Left lung (tissue), 10 donors: ENCODE results near the gene BTBD19. TPM values are rescaled to one million over a fixed set of nuclear protein-coding genes. Genes with fewer than 3 reads are reported as not detected.

Source experiments
- ATAC-seq: fragments of 200-7000 bp; cut with Tn5 transposase; one replicate; pipeline ENCODE4 v1.9.1; 2020; ENCODE audit warnings: moderate library complexity
- DNase-seq, 4 donors: peaks; one replicate each; pipeline ENCODE4 v3.0.0-alpha.2; 2013 to 2020
- H3K27ac ChIP-seq, 2 donors: fragments of 200-600 bp; sonication (generic) in 1 of 2; one replicate each; pipeline versions ENCODE4 v1.5.0 to v1.8.0; 2020 to 2021
- H3K27me3 ChIP-seq, 2 donors: fragments of 200-600 bp; sonication (generic) in 1 of 2; one replicate each; pipeline versions ENCODE4 v1.5.0 to v1.8.0; 2020 to 2021
- H3K36me3 ChIP-seq, 2 donors: fragments of 200-600 bp; sonication (generic) in 1 of 2; one replicate each; pipeline versions ENCODE4 v1.5.0 to v1.8.0; 2020 to 2021
- H3K4me1 ChIP-seq, 2 donors: fragments of 200-600 bp; one replicate each; pipeline ENCODE4 v1.8.0; 2021
- H3K4me3 ChIP-seq, 2 donors: fragments of 200-600 bp; sonication (generic) in 1 of 2; one replicate each; pipeline versions ENCODE4 v1.5.0 to v1.8.0; 2020 to 2021; ENCODE audit warnings: mild to moderate bottlenecking in 1 of 2
- H3K9me3 ChIP-seq, 2 donors: fragments of 200-600 bp; sonication (generic) in 1 of 2; one replicate each; pipeline versions ENCODE4 v1.5.0 to v1.8.0; 2020 to 2021
- intact Hi-C, 2 donors: fragments of 100-400 bp; cut with DNase I; formaldehyde crosslinking; loops; one replicate each; pipeline versions ENCODE4 v1.11.2 to v1.14.2; 2022
- polyA plus RNA-seq, 6 donors: library from polyadenylated mRNA; unstranded; fragments of 120-200 nt; gene quantifications; one replicate each; pipeline ENCODE4 v1.2.1, GENCODE V29; 2013; ENCODE audit not compliant: insufficient read length in 6 of 6
- total RNA-seq, 2 donors: library from RNA; stranded (reverse); fragmentation: NEBNext Ultra II Directional; extraction: Animal tissue kit (Norgen Biotek cat#: 25700); gene quantifications; one replicate each; pipeline ENCODE4 v1.2.1, GENCODE V29; 2021
- TF ChIP-seq, protein P1 (sequence below), 2 donors: fragments of 200-600 bp; sonication (generic) in 1 of 2; IDR thresholded peaks; one replicate each; pipeline versions ENCODE4 v1.5.0 to v1.8.0; 2021; ENCODE audit warnings: antibody characterized with exemption in 2 of 2
- donor health status: DM: no; HTN: yes; CAD: no.
- donor health status: DM: no; HTN: no; CAD: no.

The BTBD19 gene
- total and polyA plus RNA-seq, 8 donors: 15.3 to 27.6 (median 23.6) TPM

DNA sequence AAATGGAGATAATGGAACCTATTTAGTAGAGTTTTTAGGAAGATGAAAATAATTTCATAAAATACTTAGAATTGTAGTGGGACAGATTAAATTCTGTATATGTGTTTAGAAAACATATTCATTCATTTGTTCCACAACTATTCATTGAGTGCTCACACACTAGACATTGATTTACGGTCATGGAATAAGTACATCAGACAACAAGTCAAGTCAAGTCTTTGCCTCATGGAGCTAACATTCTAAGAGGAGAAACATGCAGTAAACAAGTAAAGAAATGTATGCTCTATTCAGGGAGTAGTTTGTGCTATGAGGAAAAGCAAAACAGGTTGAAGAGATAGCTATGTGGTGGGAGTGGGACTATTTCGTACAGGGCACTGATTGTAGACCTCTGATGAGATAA, 9.0 kb downstream of the BTBD19 start:
- intact Hi-C loops: no loop called here
- Histone ChIP-seq H3K36me3 (peaks cover 0 to 23% of the 10 kb centered on the region in 2 donors), H3K9me3 (no peaks in the 10 kb centered on the region), H3K27me3 (no peaks in the 10 kb centered on the region), H3K27ac (no peak overlapping the region), H3K4me1 (peaks cover 7 to 58% of the 10 kb centered on the region in 2 donors), H3K4me3 (no peak overlapping the region)
- no peak for DNase-seq
- no peak for ATAC-seq
- TF ChIP-seq, protein P1, sequence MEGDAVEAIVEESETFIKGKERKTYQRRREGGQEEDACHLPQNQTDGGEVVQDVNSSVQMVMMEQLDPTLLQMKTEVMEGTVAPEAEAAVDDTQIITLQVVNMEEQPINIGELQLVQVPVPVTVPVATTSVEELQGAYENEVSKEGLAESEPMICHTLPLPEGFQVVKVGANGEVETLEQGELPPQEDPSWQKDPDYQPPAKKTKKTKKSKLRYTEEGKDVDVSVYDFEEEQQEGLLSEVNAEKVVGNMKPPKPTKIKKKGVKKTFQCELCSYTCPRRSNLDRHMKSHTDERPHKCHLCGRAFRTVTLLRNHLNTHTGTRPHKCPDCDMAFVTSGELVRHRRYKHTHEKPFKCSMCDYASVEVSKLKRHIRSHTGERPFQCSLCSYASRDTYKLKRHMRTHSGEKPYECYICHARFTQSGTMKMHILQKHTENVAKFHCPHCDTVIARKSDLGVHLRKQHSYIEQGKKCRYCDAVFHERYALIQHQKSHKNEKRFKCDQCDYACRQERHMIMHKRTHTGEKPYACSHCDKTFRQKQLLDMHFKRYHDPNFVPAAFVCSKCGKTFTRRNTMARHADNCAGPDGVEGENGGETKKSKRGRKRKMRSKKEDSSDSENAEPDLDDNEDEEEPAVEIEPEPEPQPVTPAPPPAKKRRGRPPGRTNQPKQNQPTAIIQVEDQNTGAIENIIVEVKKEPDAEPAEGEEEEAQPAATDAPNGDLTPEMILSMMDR (IDR thresholded peaks at IDR 0.05): no peak

DNA sequence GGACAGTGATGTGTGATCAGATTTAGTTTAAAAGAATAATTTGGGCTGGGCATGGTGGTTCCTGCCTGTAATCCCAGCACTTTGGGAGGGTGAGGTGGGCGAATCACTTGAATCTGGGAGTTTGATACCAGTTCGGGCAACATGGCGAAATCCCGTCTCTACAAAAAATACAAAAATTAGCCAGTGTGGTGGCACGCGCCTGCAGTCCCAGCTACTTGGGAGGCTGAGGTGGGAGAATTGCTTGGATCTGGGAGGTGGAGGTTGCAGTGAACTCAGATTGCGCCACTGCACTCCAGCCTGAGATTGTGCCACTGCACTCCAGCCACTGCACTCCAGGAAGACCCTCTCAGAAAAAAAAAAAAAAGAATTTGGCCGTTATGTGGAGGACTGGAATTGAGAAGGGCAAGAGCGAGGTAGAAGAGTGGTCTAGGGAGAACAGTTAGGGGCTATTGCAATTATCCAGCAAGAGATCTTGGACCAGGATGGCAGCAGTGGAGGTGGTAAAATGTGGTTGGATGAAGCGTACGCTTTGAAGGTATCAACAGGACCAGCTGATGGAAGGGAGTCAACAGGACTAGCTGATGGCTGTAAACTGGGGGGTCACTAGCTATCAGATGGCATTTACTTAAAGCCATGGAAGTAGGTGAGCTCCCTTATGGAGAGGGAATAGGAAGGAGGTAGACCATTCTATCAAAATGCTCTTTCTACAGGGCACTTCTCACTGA, 9.6 kb downstream of the BTBD19 start:
- DNase-seq: peak in 2 of 4 donors; percentile 10 to 21
- Histone ChIP-seq H3K4me1 (peaks cover 7 to 53% of the 10 kb centered on the region in 2 donors), H3K36me3 (peaks cover 0 to 21% of the 10 kb centered on the region in 2 donors), H3K9me3 (no peaks in the 10 kb centered on the region), H3K27me3 (no peaks in the 10 kb centered on the region), H3K4me3 (no peak overlapping the region), H3K27ac (no peak overlapping the region)
- TF ChIP-seq, protein P1 (IDR thresholded peaks at IDR 0.05): no peak
- no peak for ATAC-seq
- intact Hi-C loops: no loop called here

DNA sequence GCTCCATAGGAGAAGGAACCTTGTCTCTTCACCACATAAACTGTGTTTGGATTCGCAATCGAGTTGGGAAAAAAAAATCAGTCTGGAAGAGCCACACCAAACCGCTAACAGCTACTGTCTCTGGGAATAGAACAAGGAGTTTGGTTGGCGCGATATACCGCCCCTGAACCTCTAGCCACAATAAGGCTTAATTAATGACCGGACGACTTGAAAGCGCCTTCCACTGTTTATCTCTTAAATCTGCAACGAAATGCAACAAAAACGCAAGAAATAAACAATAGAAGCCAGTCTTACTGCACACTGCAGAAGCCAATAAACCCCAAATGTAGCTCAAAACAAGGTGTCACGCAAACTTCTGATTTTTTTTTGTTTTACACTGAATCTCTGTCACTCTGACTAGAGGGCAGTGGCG, 10.9 kb downstream of the BTBD19 start:
- no peak for DNase-seq
- no peaks in the 10 kb centered on the region for H3K27me3 ChIP-seq
- peaks cover 0 to 15% of the 10 kb centered on the region in 2 donors for H3K36me3 ChIP-seq
- H3K9me3 ChIP-seq: no peaks in the 10 kb centered on the region
- TF ChIP-seq, protein P1 (IDR thresholded peaks at IDR 0.05): no peak
- peak overlapping the region; percentile 31 to 42 for H3K4me3 ChIP-seq
- peaks cover 3 to 40% of the 10 kb centered on the region in 2 donors for H3K4me1 ChIP-seq
- peak overlapping the region; percentile 90 to 99 for H3K27ac ChIP-seq
- intact Hi-C loops: no loop called here
- ATAC-seq: peak; percentile 25

DNA sequence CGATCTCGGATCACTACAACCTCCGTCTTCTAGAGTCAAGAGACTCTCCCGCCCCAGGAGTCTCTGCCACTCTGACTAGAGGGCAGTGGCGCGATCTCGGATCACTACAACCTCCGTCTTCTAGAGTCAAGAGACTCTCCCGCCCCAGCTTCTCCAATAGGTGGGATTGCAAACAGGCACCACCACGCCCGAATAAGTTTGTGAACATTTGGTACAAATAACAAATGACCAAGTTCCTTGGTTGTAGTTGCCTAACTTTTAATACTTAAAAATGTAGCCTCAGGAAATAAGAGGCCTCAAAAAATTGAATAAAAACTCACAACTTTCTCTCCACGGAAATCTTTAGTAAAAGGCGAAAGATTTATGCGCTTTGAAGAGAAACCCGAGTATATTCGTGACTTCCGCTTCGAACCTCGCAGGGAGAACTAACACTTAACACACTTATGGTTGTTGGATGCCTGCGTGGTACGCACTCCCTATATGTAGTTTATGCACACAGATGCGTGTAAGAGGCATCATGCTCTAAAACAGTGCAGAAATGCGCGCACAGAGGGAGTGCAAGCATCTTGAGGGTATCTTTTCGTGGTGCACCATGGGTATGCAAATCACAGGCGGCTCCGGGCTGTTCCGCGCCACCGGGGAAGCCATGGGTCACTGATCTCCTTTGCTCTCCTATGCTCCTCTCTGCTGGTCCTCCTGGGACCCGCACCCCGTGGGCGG, 11.4 kb downstream of the BTBD19 start:
- TF ChIP-seq, protein P1 (IDR thresholded peaks at IDR 0.05): no peak
- intact Hi-C loops: no loop called here
- Histone ChIP-seq H3K4me1 (peaks cover 3 to 34% of the 10 kb centered on the region in 2 donors), H3K36me3 (peaks cover 0 to 13% of the 10 kb centered on the region in 2 donors), H3K4me3 (peak overlapping the region; percentile 31 to 42), H3K27me3 (no peaks in the 10 kb centered on the region), H3K27ac (peak overlapping the region; percentile 90 to 99), H3K9me3 (no peaks in the 10 kb centered on the region)
- ATAC-seq (peak; percentile 91), DNase-seq (peak; percentile 80 to 90 (median 88))
